Breast epithelium (tissue), 3 donors: ENCODE data around the gene CALHM3.

Experiments used
- POLR2A ChIP-seq: fragments of 450-650 bp; IDR thresholded peaks from one replicate; pipeline ENCODE4 v1.6.1; 2016; ENCODE audit warnings: antibody characterized with exemption, mild to moderate bottlenecking, moderate library complexity
- POLR2AphosphoS5 ChIP-seq, 3 donors: sonication (generic); formaldehyde crosslinking; IDR thresholded peaks; one replicate each; pipeline ENCODE4 v1.6.1; 2017; ENCODE audit warnings: antibody characterized with exemption in 3 of 3
- TF ChIP-seq, protein P1 (sequence below), 3 donors: fragments of 450-650 bp; IDR thresholded peaks; one replicate each; pipeline ENCODE4 v1.5.1; 2016 to 2017; ENCODE audit warnings: antibody characterized with exemption in 3 of 3, mild to moderate bottlenecking in 3 of 3, moderate library complexity in 3 of 3

DNA sequence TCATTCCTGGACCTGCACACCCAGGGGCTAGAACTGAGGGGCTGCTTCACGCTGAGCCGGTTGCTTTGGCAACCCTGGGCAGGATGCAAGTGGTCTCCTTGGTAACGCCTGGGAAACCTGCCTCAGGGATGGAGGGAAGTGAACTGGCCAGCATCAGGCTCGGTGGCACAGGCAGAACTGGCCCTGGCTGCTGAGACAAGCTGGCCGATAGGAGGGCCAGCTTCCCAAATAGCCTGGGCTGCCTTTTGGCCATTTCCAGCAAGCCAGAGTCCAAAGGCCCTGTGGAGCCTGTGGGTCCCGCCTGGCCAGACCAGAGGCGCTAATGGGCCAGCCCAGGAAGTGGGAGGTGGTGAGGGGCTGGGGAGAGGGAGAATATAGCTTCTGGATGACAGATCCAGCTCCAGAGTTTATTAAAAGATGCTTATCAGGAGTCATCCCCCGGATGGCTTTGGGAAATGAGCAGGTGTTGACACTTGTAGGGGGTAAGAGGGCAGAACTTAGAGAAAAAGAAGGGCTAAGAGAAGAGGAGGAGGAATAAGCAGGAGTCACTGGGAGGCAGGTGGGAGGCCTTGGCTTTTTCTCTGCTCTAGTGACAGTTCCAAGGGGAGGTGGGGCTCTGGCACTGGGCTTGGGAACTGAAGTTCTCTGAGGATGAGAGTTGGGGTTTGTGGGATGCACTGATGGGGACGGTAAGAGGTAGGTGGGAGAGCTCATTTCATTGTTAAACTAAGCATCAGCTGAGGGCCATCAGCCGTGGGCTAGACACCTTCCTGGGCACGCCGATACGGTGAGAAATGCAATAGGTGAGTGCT is 24.0 kb upstream of the CALHM3 start:
- TF ChIP-seq, protein P1, sequence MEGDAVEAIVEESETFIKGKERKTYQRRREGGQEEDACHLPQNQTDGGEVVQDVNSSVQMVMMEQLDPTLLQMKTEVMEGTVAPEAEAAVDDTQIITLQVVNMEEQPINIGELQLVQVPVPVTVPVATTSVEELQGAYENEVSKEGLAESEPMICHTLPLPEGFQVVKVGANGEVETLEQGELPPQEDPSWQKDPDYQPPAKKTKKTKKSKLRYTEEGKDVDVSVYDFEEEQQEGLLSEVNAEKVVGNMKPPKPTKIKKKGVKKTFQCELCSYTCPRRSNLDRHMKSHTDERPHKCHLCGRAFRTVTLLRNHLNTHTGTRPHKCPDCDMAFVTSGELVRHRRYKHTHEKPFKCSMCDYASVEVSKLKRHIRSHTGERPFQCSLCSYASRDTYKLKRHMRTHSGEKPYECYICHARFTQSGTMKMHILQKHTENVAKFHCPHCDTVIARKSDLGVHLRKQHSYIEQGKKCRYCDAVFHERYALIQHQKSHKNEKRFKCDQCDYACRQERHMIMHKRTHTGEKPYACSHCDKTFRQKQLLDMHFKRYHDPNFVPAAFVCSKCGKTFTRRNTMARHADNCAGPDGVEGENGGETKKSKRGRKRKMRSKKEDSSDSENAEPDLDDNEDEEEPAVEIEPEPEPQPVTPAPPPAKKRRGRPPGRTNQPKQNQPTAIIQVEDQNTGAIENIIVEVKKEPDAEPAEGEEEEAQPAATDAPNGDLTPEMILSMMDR (IDR thresholded peaks at IDR 0.05), result no peak
- TF ChIP-seq POLR2A (no peak), POLR2AphosphoS5 (IDR thresholded peaks at IDR 0.05) (no peak)
